Measurements from ENCODE around the gene CFAP68.
"Not testable (repeated sequence)": the region's sequence is repeated elsewhere in the genome, so short reads cannot be mapped to it uniquely, and the experiment has no call there.

Gene CFAP68

GRCh38 chr11:111870886-111871692, 8.3 kb upstream of the CFAP68 start, which contains the start of gene ALG9:
ALG9 (minus strand) TSS chr11:111871581; CDS start chr11:111871482, 99 bp downstream.
- peak; percentile 55 for DNase-seq (ENCODE audit: low read depth)

DNA sequence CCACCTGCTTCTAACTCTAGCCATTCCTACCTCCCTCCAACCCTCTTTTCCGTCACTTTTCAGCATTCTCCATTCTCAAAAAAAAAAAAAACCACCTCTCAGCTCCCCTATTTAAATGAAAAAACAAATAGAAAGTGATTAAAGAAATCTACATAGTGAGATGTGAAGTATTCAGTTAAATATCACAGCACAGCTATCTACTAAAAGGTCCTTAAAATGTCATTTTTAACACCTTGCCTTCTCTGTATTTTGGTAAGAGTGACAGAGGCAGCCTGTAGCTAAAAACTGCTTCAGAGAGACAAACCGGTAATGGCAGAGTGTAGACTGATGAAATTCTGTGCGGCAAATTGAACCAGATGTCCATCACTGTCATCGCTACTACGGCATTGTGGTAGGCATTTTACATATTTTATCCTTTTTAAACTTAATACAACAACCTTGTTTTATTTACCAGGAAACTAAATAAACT, 7.6 kb upstream of the CFAP68 start:
- peak; percentile 2 for DNase-seq (ENCODE audit: low read depth)

DNA sequence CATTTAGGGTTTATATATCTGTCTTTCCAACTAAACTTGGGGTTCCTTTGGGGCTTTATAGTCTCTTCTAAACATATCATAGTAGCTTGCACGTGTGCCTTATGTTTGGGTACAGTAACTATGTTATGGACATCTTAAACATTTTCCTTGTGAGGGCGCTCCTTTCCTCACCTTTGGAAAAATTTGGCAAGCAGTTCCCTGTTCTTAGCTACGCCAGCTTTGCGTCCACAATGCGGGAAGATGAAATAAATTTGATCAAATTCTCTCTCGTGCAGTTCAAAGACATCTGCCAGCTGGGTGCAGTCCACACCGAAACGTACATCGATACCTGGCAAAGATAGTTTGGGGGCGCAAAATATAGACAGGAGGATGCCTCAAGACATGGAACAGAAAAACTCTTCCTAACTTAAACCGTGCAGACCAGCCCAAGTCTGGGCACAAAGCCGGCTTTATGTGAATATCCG, 924 bp upstream of the CFAP68 start:
- peak; percentile 14 for DNase-seq (ENCODE audit: low read depth)

DNA sequence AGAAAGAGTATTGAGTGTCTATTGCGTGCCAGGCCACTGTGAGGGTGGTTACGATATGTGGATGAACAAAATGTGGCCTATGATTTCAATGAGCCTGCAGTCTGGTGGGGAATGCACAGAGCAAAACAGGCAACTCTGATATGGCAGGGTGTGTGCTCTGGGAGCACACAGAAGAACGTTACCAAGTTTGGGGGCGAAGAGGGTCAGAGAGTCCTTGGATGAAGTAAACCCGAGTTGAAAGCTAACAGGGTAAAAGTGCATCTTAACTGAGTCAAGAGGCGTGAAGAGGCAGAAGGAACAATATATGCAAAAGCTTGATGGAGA, 258 bp downstream of the CFAP68 start:
- no peak for DNase-seq (ENCODE audit: low read depth)

DNA sequence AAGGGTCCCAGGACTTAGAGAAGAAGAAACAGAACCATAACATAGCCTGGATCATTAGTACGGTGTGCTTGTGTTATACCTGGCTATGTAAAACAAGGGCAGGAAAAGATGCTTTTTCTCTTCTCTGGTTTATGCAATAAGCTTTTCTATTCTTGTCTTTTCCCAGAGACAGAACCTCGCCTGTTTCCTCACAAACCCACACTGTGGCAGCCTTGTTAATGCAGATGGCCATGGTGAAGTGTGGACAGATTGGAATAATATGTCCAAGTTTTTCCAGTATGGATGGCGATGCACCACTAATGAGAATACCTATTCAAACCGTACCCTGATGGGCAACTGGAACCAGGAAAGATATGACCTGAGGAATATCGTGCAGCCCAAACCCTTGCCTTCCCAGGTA, 2.9 kb downstream of the CFAP68 start:
- no peak for DNase-seq (ENCODE audit: low read depth)

GRCh38 chr11:111885053-111885452, 5.7 kb downstream of the CFAP68 start:
- not testable (repeated sequence) for DNase-seq (ENCODE audit: low read depth)

DNA sequence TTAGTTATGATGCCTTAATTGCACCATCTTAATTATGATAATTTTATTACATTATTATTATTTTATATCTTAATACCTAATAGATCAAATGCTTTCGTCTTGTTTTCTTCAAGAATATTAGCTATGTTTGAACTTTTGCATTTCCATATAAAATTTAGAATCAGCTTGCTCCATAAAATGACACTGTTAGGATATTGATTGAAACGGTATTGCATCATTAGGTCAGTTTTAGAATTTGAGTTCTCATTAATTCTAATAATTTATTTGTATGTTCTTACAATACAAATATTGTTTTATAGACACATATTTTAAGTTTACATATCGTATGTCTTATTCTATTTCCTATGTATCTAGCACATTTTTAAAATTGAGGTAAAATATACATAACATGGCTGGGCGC, 6.7 kb downstream of the CFAP68 start:
- no peak for DNase-seq (ENCODE audit: low read depth)

DNA sequence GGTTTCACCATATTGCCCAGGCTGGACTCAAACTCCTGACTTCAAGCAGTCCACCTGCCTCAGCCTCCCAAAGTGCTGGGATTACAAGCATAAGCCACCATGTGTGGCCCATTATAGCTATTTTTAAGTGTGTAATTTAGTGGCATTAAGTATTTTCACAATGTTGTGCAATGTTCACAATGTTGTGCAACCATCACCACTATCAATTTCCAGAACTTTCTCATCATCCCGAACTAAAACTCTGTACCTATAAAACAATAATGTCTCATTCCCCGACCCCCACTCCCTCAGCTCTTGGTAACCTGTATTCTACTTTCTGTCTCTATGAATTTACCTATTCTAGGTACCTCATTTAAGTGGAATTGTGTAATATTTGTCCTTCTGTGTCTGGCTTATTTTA, 7.5 kb downstream of the CFAP68 start:
- no peak for DNase-seq (ENCODE audit: low read depth)

- no peak for DNase-seq (ENCODE audit: low read depth)
Measured at GRCh38 chr11:111905411-111905810, 26.1 kb downstream of the CFAP68 start.

- no peak for DNase-seq (ENCODE audit: low read depth)
Measured at GRCh38 chr11:111906680-111907079, 27.3 kb downstream of the CFAP68 start.

DNA sequence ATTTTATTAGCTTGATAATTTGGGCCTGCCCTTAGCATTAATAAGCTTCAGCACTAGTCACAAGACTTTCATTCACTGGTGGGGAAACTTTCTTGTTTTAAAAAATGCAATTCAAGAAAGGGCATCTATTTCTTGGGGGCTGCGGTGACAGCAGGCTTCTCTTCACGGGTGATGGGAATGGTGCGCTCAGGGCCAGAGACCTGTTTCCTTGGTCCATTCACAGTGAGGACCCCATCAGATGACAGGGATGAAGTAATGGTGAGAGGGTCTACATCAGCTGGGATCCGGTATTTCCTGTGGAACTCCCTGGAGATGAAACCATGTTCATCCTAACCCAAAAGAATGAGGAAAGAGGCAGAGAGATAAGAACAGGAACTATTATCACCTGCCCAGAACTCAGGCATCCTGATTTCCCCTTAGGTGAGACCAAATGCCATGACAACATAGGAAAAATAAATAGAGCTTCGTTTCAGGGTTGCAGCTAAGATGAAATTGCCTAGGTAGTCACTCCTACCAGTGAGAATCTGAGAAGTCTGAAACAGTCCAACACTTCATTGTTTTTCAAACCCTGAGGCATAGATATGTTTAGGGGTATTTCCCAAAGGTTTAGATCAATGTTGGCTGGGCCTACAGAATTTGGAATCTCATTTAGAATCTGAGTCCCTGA, 29.4 kb downstream of the CFAP68 start:
- no peak for DNase-seq (ENCODE audit: low read depth)

- no peak for DNase-seq (ENCODE audit: low read depth)
Measured at GRCh38 chr11:111909378-111909777, 30.0 kb downstream of the CFAP68 start.

GRCh38 chr11:111910676-111911562, 31.6 kb downstream of the CFAP68 start:
- DNase-seq (ENCODE audit: low read depth), result no peak

- DNase-seq (ENCODE audit: low read depth), result no peak
Measured at GRCh38 chr11:111911563-111912401, 32.4 kb downstream of the CFAP68 start, which contains the start of gene CRYAB. CRYAB (minus strand) TSS chr11:111911770; CDS start chr11:111911724, 46 bp downstream.

DNA sequence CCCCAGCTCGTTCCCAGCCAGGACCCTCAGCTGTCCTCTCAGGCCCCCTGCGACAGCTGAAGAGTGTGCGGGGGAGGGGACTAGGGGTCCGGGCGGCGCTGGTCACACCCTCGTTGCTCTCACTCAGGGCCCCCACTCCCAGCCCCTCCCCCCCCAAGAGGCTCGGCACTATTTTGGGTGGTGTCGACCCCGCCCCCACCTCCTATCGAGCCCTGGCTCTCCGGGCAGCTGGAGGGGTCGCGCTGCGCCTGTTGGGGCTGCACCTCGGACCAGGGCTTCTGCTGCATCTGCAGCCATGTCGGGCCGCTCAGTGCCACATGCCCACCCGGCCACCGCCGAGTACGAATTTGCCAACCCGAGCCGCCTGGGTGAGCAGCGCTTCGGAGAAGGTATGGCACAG, 33.2 kb downstream of the CFAP68 start, which contains the start of gene HSPB2:
TSS of gene HSPB2 (plus strand) at position 200 of the 400 bp plus-strand sequence. CDS start at position 296, 96 bp downstream.
- DNase-seq (ENCODE audit: low read depth), result no peak

DNA sequence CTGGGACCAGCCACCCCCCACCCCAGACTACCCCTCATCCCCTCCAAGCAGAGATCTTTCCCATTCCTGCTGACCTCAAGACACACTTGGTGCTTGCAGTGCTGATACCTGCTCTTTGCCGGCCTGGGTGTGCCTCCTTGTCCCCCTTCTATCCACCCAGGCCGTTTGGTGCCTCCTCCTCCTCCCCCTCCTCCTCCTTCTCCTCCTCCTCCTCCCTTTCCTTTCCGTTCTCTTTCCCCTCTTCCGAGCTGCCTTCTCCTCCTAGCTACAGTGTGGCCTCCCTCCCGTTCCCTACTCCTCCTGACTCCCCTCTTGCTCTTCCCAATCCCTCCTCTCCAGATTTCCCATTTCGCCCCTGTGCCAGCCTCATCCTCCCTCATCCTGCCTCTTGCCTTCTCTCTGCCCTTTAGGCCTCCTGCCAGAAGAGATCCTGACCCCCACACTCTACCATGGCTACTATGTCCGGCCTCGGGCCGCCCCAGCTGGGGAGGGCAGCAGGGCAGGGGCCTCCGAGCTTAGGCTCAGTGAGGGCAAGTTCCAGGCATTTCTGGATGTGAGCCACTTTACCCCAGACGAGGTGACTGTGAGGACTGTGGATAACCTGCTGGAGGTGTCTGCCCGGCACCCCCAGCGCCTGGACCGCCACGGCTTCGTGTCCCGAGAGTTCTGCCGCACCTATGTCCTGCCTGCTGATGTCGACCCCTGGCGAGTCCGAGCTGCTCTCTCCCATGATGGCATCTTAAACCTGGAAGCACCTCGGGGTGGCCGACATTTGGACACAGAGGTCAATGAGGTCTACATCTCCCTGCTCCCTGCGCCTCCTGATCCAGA, 33.9 kb downstream of the CFAP68 start:
- DNase-seq (ENCODE audit: low read depth), result no peak

DNA sequence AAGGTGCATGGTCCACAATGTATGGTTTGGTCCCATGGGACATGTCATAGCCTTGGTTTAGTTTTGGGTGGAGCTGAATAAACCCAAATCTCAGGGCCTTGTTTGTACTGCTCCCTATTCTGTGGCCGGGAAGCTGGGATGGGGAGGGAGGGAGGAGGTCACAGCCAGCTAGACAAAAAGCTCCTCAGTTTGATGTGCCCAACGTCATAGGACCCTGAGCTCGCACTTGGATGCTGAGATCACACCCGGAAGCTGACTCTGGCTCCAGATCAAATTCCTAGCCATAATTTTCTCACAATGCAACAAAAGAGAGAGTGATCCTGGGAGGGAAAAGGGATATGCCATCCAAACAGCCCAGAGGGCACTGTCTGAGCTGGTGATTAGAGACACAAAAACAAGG, 34.7 kb downstream of the CFAP68 start:
- DNase-seq (ENCODE audit: low read depth), result no peak

GRCh38 chr11:111916768-111917167, 37.4 kb downstream of the CFAP68 start:
- no peak for DNase-seq (ENCODE audit: low read depth)

GRCh38 chr11:111917312-111917711, 38.0 kb downstream of the CFAP68 start:
- no peak for DNase-seq (ENCODE audit: low read depth)

DNA sequence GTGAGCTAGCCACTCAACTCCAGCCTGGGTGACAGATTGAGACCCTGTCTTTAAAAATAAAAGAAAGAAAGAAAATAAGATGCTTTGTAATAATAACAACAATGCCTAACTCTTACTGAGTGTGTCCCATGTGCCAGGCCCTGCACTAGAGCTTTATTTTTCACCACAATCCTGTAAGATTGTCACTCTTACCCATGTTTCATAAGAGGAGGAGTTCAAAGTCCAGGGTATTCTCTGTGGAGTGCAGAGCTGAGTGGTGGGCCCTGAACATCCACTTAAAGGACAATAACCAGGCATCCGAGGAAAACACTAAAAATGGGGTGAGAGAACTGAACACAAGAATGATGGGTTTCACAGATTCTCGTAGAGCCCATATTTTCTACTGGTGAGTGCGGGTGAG, 38.4 kb downstream of the CFAP68 start:
- DNase-seq (ENCODE audit: low read depth), result no peak
